Liver (tissue), 9 donors: Measurements from ENCODE around the gene GP1BB. TPM values are rescaled to one million over a fixed set of nuclear protein-coding genes. Genes with fewer than 3 reads are reported as not detected.

Source experiments
- DNase-seq: peaks from one replicate; pipeline ENCODE4 v3.0.0-alpha.2; 2017; ENCODE audit warnings: low spot score
- H3K27ac ChIP-seq, 2 donors: one replicate each; pipeline ENCODE4 v1.7.0; 2013; ENCODE audit warnings: inconsistent platforms in 2 of 2, low read length in 2 of 2, control low read depth in 1 of 2, low read depth in 1 of 2, mild to moderate bottlenecking in 1 of 2
- H3K27me3 ChIP-seq, 4 donors: one replicate each; pipeline versions ENCODE4 v1.6.1 to v1.7.0; 2013; ENCODE audit warnings: low read length in 3 of 4, inconsistent platforms in 1 of 4, mild to moderate bottlenecking in 1 of 4, moderate library complexity in 1 of 4; ENCODE audit not compliant: control insufficient read depth in 4 of 4, insufficient read depth in 4 of 4
- H3K36me3 ChIP-seq, 4 donors: one replicate each; pipeline versions ENCODE4 v1.6.1 to v1.7.0; 2013; ENCODE audit warnings: low read length in 3 of 4, mild to moderate bottlenecking in 3 of 4, low read depth in 1 of 4, moderate library complexity in 1 of 4; ENCODE audit not compliant: control insufficient read depth in 4 of 4, insufficient read depth in 3 of 4
- H3K4me1 ChIP-seq, 4 donors: one replicate each; pipeline versions ENCODE4 v1.6.1 to v1.7.0; 2013; ENCODE audit warnings: low read length in 3 of 4, mild to moderate bottlenecking in 3 of 4, moderate library complexity in 1 of 4; ENCODE audit not compliant: control insufficient read depth in 4 of 4, insufficient read depth in 4 of 4
- H3K4me3 ChIP-seq, 3 donors: one replicate each; pipeline versions ENCODE4 v1.6.1 to v1.7.0; 2013; ENCODE audit warnings: low read length in 3 of 3, control low read depth in 1 of 3, low read depth in 1 of 3, mild to moderate bottlenecking in 1 of 3
- H3K9ac ChIP-seq, 2 donors: one replicate each; pipeline ENCODE4 v1.7.0; 2013; ENCODE audit warnings: low read length in 2 of 2, mild to moderate bottlenecking in 2 of 2, moderate library complexity in 2 of 2, control low read depth in 1 of 2, low read depth in 1 of 2
- H3K9me3 ChIP-seq, 4 donors: one replicate each; pipeline versions ENCODE4 v1.6.1 to v1.7.0; 2013; ENCODE audit warnings: low read length in 3 of 4; ENCODE audit not compliant: control insufficient read depth in 4 of 4
- FOXA1 ChIP-seq: IDR thresholded peaks from 2 replicates; pipeline ENCODE4 v1.6.1; 2016; ENCODE audit warnings: antibody characterized with exemption
- FOXA2 ChIP-seq: IDR thresholded peaks from 2 replicates; pipeline ENCODE4 v1.6.1; 2016; ENCODE audit warnings: antibody characterized with exemption
- GABPA ChIP-seq, 2 donors: IDR thresholded peaks in 1 of 2; conservative IDR thresholded peaks in 1 of 2; 2 replicates each; pipeline ENCODE4 v1.6.1; 2016; ENCODE audit warnings: antibody characterized with exemption in 2 of 2, mild to moderate bottlenecking in 1 of 2, moderate library complexity in 1 of 2
- HNF4A ChIP-seq, 2 donors: conservative IDR thresholded peaks; 2 replicates each; pipeline ENCODE4 v1.6.1; 2016; ENCODE audit warnings: antibody characterized with exemption in 2 of 2, mild to moderate bottlenecking in 2 of 2
- HNF4G ChIP-seq: IDR thresholded peaks from 2 replicates; pipeline ENCODE4 v1.6.1; 2016; ENCODE audit warnings: antibody characterized with exemption
- JUND ChIP-seq, 2 donors: IDR thresholded peaks; 2 replicates each; pipeline ENCODE4 v1.6.1; 2016; ENCODE audit warnings: antibody characterized with exemption in 2 of 2
- NR2F2 ChIP-seq: IDR thresholded peaks from 2 replicates; pipeline ENCODE4 v1.6.1; 2016; ENCODE audit warnings: antibody characterized with exemption
- RAD21 ChIP-seq, 2 donors: IDR thresholded peaks; 2 replicates each; pipeline ENCODE4 v1.6.1; 2016; ENCODE audit warnings: antibody characterized with exemption in 2 of 2, mild to moderate bottlenecking in 2 of 2
- RXRA ChIP-seq, 2 donors: IDR thresholded peaks; 2 replicates each; pipeline ENCODE4 v1.6.1; 2017 to 2018; ENCODE audit warnings: antibody characterized with exemption in 2 of 2, mild to moderate bottlenecking in 1 of 2
- SP1 ChIP-seq: IDR thresholded peaks from 2 replicates; pipeline ENCODE4 v1.6.1; 2018; ENCODE audit warnings: antibody characterized with exemption, mild to moderate bottlenecking
- YY1 ChIP-seq: IDR thresholded peaks from 2 replicates; pipeline ENCODE4 v1.6.1; 2016; ENCODE audit warnings: antibody characterized with exemption, mild to moderate bottlenecking
- whole genome bisulfite sequencing: extraction: QIAGEN DNeasy Blood & Tissue Kit; methylation state at CpG from one replicate; pipeline ENCODE4 v1.1.7; 2013; 5-methylcytosine and 5-hydroxymethylcytosine counted together
- polyA plus RNA-seq, 2 donors: library from polyadenylated mRNA; stranded (reverse) in 1 of 2; unstranded in 1 of 2; fragments of 200-250 nt in 1 of 2; fragments of >200 nt in 1 of 2; fragmentation: Nextera tagmentation in 1 of 2; extraction: Ambion mirVana in 1 of 2; gene quantifications; one replicate each; pipeline versions ENCODE4 v1.2.1 to v1.2.3, GENCODE V29; 2013 to 2015
- total RNA-seq, 2 donors: library from RNA; depleted of rRNA; stranded (reverse); fragments of >200 nt; gene quantifications; one replicate each; pipeline ENCODE4 v1.2.3, GENCODE V29; 2014
- TF ChIP-seq, protein P1 (sequence below): IDR thresholded peaks from 2 replicates; pipeline ENCODE4 v1.6.1; 2016; ENCODE audit warnings: antibody characterized with exemption, mild to moderate bottlenecking
- TF ChIP-seq, protein P2 (sequence below): IDR thresholded peaks from 2 replicates; pipeline ENCODE4 v1.6.1; 2016; ENCODE audit warnings: antibody characterized with exemption
- TF ChIP-seq, protein P3 (sequence below): IDR thresholded peaks from 2 replicates; pipeline ENCODE4 v1.6.1; 2016; ENCODE audit warnings: antibody characterized with exemption
- TF ChIP-seq, protein P4 (sequence below): IDR thresholded peaks from 2 replicates; pipeline ENCODE4 v1.6.1; 2016; ENCODE audit warnings: antibody characterized with exemption
- TF ChIP-seq, protein P5 (sequence below): fragments of 150-350 bp; IDR thresholded peaks from 2 replicates; pipeline ENCODE4 v1.5.1; 2017; ENCODE audit warnings: improper control_type of control experiment, low read depth, low read length; ENCODE audit not compliant: missing input control
- donor health status: healthy.
- donor health status: healthy.
- donor health status: healthy.
- donor health status: healthy.
- donor health status: healthy.

Gene GP1BB
- total and polyA plus RNA-seq, 4 donors = 0.38 to 5.7 (median 0.51) TPM; not detected in 1

DNA sequence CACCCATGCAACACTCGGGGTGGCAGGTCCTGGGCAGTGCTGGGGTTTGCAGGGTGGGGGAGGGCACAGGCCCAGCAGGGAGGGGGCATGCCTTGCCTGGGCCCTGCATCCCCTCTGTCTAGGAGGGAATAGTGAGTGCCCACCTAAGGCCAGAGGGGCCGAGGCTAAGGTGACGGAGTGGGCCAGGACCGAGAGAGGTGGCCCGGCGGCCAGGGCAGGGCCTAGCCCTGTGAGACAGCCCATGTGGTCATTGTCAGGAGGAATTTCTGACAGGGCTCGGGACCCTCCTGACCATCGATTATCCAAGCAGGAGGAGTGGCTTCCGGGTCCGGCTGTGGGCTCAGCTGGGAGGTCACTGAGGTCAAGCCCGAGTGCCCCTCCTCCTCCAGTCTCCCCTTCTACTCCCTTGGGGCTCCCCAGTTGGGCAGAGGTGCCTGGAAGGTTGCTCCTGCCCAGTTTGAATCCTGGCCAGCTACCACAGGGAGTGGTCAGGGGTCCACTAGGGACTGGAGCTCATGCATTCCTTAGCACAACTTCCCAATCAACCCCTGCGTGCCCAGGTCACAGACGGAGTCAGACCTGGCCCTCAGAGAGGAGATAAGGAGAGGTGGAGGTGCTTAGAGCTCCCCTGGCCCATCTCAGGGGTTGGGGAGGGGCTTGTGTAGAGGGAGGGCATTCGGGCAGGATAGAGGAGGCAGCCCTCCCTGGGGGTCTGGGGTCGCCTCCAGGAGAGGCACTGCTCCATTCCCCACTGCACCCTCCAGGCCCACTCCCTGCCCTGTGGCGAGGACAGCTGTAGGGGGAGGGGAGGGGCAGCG, 14.7 kb downstream of the GP1BB start:
- Histone ChIP-seq H3K27ac (no peak overlapping the region), H3K9me3 (no peaks in the 10 kb centered on the region), H3K4me3 (no peak overlapping the region), H3K4me1 (no peaks in the 10 kb centered on the region), H3K9ac (no peak overlapping the region), H3K27me3 (no peaks in the 10 kb centered on the region), H3K36me3 (no peaks in the 10 kb centered on the region)
- TF ChIP-seq, protein P1, sequence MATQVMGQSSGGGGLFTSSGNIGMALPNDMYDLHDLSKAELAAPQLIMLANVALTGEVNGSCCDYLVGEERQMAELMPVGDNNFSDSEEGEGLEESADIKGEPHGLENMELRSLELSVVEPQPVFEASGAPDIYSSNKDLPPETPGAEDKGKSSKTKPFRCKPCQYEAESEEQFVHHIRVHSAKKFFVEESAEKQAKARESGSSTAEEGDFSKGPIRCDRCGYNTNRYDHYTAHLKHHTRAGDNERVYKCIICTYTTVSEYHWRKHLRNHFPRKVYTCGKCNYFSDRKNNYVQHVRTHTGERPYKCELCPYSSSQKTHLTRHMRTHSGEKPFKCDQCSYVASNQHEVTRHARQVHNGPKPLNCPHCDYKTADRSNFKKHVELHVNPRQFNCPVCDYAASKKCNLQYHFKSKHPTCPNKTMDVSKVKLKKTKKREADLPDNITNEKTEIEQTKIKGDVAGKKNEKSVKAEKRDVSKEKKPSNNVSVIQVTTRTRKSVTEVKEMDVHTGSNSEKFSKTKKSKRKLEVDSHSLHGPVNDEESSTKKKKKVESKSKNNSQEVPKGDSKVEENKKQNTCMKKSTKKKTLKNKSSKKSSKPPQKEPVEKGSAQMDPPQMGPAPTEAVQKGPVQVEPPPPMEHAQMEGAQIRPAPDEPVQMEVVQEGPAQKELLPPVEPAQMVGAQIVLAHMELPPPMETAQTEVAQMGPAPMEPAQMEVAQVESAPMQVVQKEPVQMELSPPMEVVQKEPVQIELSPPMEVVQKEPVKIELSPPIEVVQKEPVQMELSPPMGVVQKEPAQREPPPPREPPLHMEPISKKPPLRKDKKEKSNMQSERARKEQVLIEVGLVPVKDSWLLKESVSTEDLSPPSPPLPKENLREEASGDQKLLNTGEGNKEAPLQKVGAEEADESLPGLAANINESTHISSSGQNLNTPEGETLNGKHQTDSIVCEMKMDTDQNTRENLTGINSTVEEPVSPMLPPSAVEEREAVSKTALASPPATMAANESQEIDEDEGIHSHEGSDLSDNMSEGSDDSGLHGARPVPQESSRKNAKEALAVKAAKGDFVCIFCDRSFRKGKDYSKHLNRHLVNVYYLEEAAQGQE = no peak
- TF ChIP-seq FOXA1 (no peak), FOXA2 (no peak), HNF4A (conservative IDR thresholded peaks at IDR 0.05) (no peak), YY1 (no peak)
- TF ChIP-seq, protein P2, sequence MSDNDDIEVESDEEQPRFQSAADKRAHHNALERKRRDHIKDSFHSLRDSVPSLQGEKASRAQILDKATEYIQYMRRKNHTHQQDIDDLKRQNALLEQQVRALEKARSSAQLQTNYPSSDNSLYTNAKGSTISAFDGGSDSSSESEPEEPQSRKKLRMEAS = no peak
- 83% methylated on average over 17 of the region's 17 CpGs for WGBS
- DNase-seq = no peak

DNA sequence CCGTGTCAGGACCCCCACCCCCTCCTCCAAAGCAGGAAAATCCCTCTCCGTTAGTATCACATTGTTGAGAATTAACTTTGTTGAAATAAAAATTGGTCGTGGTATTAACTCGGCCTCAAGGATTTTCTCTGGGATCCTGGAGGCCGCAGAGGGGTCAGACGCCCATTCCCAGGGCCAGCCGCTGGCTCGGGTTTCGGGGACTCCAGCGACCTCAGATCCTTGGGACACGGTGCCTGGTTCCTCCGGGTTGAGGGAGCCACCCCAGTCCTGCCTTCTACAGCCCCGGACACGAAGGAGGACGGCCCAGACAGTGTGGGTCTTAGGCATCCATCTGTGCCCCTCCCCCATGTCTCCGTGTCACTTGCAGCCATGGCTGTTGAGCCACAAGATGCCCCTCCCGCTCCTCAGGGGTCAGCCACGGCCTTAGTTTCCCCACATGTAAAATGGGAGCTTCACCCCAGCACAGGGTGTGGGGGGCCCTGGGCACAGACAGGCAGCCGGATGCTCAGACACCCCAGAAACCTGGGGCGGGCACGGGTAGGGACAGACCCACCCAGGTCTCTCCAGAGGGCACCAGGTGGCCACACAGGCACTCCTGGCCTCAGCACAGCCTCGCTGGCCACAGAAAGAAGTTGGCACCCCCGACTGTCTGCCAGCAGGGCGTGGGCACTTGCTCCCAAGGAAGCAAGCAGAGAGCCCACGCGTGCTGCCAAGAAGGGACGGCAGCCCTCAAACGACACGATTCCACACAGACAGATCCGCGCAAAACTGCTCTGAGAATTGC, 15.5 kb downstream of the GP1BB start:
- H3K4me3 ChIP-seq = no peak overlapping the region
- DNase-seq = no peak
- no peaks in the 10 kb centered on the region for H3K27me3 ChIP-seq
- H3K36me3 ChIP-seq = no peaks in the 10 kb centered on the region
- H3K4me1 ChIP-seq = no peaks in the 10 kb centered on the region
- H3K9ac ChIP-seq = no peak overlapping the region
- TF ChIP-seq SP1 = no peak
- no peak for TF ChIP-seq RAD21 (IDR thresholded peaks at IDR 0.05)
- TF ChIP-seq, protein P1 = no peak
- TF ChIP-seq, protein P2 = no peak
- TF ChIP-seq, protein P3, sequence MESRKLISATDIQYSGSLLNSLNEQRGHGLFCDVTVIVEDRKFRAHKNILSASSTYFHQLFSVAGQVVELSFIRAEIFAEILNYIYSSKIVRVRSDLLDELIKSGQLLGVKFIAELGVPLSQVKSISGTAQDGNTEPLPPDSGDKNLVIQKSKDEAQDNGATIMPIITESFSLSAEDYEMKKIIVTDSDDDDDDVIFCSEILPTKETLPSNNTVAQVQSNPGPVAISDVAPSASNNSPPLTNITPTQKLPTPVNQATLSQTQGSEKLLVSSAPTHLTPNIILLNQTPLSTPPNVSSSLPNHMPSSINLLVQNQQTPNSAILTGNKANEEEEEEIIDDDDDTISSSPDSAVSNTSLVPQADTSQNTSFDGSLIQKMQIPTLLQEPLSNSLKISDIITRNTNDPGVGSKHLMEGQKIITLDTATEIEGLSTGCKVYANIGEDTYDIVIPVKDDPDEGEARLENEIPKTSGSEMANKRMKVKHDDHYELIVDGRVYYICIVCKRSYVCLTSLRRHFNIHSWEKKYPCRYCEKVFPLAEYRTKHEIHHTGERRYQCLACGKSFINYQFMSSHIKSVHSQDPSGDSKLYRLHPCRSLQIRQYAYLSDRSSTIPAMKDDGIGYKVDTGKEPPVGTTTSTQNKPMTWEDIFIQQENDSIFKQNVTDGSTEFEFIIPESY = no peak
- TF ChIP-seq HNF4G = no peak
- TF ChIP-seq, protein P4, sequence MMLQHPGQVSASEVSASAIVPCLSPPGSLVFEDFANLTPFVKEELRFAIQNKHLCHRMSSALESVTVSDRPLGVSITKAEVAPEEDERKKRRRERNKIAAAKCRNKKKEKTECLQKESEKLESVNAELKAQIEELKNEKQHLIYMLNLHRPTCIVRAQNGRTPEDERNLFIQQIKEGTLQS = no peak
- no peak for TF ChIP-seq JUND (IDR thresholded peaks at IDR 0.05)
- TF ChIP-seq, protein P5, sequence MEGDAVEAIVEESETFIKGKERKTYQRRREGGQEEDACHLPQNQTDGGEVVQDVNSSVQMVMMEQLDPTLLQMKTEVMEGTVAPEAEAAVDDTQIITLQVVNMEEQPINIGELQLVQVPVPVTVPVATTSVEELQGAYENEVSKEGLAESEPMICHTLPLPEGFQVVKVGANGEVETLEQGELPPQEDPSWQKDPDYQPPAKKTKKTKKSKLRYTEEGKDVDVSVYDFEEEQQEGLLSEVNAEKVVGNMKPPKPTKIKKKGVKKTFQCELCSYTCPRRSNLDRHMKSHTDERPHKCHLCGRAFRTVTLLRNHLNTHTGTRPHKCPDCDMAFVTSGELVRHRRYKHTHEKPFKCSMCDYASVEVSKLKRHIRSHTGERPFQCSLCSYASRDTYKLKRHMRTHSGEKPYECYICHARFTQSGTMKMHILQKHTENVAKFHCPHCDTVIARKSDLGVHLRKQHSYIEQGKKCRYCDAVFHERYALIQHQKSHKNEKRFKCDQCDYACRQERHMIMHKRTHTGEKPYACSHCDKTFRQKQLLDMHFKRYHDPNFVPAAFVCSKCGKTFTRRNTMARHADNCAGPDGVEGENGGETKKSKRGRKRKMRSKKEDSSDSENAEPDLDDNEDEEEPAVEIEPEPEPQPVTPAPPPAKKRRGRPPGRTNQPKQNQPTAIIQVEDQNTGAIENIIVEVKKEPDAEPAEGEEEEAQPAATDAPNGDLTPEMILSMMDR = no peak
- TF ChIP-seq NR2F2 = no peak
- no peak for TF ChIP-seq FOXA1
- TF ChIP-seq GABPA (IDR thresholded peaks at IDR 0.05 in 1 of 2, conservative IDR thresholded peaks at IDR 0.05 in 1 of 2) = no peak
- TF ChIP-seq YY1 = no peak
- TF ChIP-seq RXRA (IDR thresholded peaks at IDR 0.05) = no peak
- 69% methylated on average over 31 of the region's 31 CpGs for WGBS
- H3K27ac ChIP-seq = no peak overlapping the region
- H3K9me3 ChIP-seq = no peaks in the 10 kb centered on the region
